Gastrocnemius medialis (tissue), 4 donors: ENCODE data around the gene TRIM23.

Source experiments
- CTCF ChIP-seq, 5 experiments: fragments of 450-650 bp in 3 of 5; fragments of 200-600 bp in 2 of 5; sonication (generic) in 2 of 5; IDR thresholded peaks in 4 of 5; conservative IDR thresholded peaks in 1 of 5; 1 replicate in 4 of 5; 2 replicates in 1 of 5; pipeline ENCODE4 v1.5.1; 2016 to 2019; ENCODE audit warnings: antibody characterized with exemption in 5 of 5, mild to moderate bottlenecking in 3 of 5, moderate library complexity in 3 of 5
- POLR2A ChIP-seq, 2 donors: fragments of 450-650 bp; IDR thresholded peaks; one replicate each; pipeline ENCODE4 v1.6.1; 2017; ENCODE audit warnings: antibody characterized with exemption in 2 of 2, mild to moderate bottlenecking in 2 of 2, moderate library complexity in 2 of 2

GRCh38 chr5:65588694-65589093 is 35.4 kb downstream of the TRIM23 start:
- TF ChIP-seq POLR2A (IDR thresholded peaks at IDR 0.05) (no peak), CTCF (IDR thresholded peaks at IDR 0.05 in 4 of 5, conservative IDR thresholded peaks at IDR 0.05 in 1 of 5) (no peak)
